Measurements from ENCODE around the gene USP46.
A peak's percentile ranks its signal among the peaks of the same experiment; 100 is the strongest.

The USP46 gene, protein sequence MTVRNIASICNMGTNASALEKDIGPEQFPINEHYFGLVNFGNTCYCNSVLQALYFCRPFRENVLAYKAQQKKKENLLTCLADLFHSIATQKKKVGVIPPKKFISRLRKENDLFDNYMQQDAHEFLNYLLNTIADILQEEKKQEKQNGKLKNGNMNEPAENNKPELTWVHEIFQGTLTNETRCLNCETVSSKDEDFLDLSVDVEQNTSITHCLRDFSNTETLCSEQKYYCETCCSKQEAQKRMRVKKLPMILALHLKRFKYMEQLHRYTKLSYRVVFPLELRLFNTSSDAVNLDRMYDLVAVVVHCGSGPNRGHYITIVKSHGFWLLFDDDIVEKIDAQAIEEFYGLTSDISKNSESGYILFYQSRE

DNA sequence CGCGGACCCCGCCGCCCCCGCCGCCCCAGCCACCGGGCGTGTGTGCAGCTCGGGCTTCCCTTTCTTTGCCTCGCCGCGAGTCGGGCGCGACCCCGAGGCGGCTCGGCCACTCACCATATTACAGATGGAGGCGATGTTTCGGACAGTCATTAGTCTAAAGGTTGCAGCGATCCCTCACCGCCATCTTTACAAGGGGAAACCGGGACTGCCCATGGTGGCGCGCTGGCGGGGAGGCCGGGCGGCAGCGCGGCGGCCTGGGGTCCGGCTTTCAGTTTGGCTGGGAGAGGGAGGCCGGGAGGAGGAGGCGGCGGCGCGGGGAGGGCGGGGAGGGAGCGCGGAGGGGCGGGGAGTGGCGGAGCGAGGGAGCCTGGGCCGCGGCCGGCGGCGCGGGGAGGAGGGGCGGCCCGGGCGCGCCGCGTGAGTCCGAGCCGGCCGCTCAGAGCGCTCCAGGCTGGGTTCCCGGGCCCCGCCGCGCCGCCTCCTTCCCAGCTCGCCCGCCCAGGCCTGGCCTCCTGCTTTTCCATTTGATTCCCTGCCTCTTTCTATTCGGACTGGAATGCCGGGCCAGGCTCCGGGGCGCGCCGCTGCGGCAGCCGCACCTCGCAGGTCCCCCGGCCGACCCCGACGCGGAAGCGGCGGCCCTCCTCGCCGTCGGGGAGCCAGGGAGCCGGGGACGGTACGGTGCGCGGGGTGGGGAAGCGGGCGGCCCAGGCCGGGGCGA lies at the start of gene USP46:
TSS of gene USP46 (minus strand) at position 301 of the 721 bp plus-strand sequence. CDS start at position 150, 151 bp downstream.
- peak within 1 kb of the TSS; percentile 90 for H3K9ac ChIP-seq (ENCODE audit: low read length)
- no peaks in the 10 kb centered on the region for H3K36me3 ChIP-seq (ENCODE audit: control insufficient read depth, insufficient read depth, low read length)
- H3K9me3 ChIP-seq (ENCODE audit: control insufficient read depth, low read length) = no peaks in the 10 kb centered on the region
- H3K4me1 ChIP-seq (ENCODE audit: control insufficient read depth, insufficient read depth, low read length) = peaks cover 29% of the 10 kb centered on the region
- no peaks in the 10 kb centered on the region for H3K27me3 ChIP-seq (ENCODE audit: control insufficient read depth, insufficient read depth, low read length)
- peak within 1 kb of the TSS; percentile 70 for H3K4me3 ChIP-seq (ENCODE audit: low read length)

DNA sequence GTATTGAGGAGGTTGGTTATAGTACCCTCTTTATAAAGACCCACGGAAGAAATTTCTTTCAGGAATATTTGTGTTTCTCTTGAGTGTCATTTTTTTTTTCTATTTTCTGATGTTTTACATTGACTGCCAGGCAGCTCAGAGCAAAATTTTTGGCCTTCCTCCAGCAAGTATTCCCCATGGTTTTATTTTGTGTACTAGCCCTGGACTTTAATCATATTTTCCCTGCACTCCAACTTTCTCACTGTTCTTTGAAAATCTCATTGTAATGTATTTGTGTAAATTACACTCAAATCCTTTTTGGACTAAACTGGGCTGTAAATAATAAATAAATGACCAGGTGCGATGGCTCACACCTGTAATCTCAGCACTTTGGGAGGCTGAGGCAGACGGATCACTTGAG lies 45.6 kb upstream of the USP46 start:
- Histone ChIP-seq H3K36me3 (ENCODE audit: control insufficient read depth, insufficient read depth, low read length) (no peaks in the 10 kb centered on the region), H3K4me1 (ENCODE audit: control insufficient read depth, insufficient read depth, low read length) (no peaks in the 10 kb centered on the region), H3K27me3 (ENCODE audit: control insufficient read depth, insufficient read depth, low read length) (no peaks in the 10 kb centered on the region)

DNA sequence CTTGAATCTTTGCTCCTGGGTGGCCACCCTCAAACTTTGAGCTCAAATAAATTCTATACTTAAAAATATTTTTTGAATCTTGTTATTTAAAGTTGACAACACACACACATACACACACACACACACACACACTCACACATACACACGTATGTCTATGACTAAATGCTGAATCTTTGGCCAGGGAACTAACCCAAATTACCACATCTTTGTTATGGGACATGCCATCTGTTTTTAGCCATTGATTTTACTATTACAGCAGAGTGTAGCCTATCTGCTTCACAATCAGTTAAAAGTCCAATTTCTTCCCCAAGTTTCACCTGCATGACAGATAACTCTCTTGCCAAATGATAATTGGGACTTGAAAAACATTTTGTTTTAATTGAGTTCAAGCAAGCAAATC lies 45.0 kb upstream of the USP46 start:
- Histone ChIP-seq H3K4me3 (ENCODE audit: low read length) (no peak overlapping the region), H3K27me3 (ENCODE audit: control insufficient read depth, insufficient read depth, low read length) (no peaks in the 10 kb centered on the region)

More for the DNA sequence above, 45.6 kb upstream of the USP46 start:
- no peak overlapping the region for H3K9ac ChIP-seq (ENCODE audit: low read length)
- H3K4me3 ChIP-seq (ENCODE audit: low read length) = no peak overlapping the region
- H3K9me3 ChIP-seq (ENCODE audit: control insufficient read depth, low read length) = no peaks in the 10 kb centered on the region

DNA sequence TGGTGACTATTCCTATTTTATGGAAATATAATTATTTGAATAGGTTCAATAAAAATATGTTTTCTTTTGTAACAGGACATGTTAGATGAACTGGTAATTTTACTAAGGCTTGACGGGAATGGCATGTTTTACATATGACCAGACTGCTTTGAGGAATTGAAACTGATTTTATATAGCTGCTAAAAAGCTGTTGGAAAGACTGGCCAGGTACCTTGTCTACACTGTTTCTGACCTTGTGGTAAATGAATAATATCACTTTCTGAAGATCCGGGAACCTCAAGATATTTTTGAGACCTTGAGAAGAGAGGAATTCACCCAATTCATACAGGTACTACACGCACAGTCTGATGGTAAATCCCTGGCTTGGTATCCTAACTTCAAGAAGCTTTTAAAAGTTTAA lies 42.1 kb upstream of the USP46 start:
- Histone ChIP-seq H3K4me3 (ENCODE audit: low read length) (no peak overlapping the region), H3K9ac (ENCODE audit: low read length) (no peak overlapping the region), H3K27me3 (ENCODE audit: control insufficient read depth, insufficient read depth, low read length) (no peaks in the 10 kb centered on the region), H3K36me3 (ENCODE audit: control insufficient read depth, insufficient read depth, low read length) (no peaks in the 10 kb centered on the region), H3K4me1 (ENCODE audit: control insufficient read depth, insufficient read depth, low read length) (no peaks in the 10 kb centered on the region), H3K9me3 (ENCODE audit: control insufficient read depth, low read length) (no peaks in the 10 kb centered on the region)

More for the DNA sequence above, 45.0 kb upstream of the USP46 start:
- Histone ChIP-seq H3K36me3 (ENCODE audit: control insufficient read depth, insufficient read depth, low read length) (no peaks in the 10 kb centered on the region), H3K9me3 (ENCODE audit: control insufficient read depth, low read length) (no peaks in the 10 kb centered on the region), H3K9ac (ENCODE audit: low read length) (no peak overlapping the region), H3K4me1 (ENCODE audit: control insufficient read depth, insufficient read depth, low read length) (no peaks in the 10 kb centered on the region)

DNA sequence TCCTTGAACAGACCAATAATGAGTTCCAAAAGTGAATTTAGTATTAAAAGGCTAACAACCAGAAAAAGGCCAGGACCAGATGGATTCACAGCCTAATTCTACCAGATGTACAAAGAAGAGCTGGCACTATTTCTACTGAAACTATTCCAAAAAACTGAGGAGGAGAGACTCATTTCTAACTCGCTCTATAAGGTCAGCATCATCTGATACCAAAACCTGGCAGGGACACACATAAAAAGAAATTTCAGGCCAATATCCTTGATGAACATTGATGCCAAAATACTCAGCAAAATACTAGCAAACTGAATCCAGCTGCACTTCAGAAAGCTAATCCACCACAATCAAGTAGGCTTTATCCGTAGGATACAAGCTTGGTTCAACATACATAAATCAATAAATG lies 35.8 kb upstream of the USP46 start:
- no peak overlapping the region for H3K9ac ChIP-seq (ENCODE audit: low read length)
- no peaks in the 10 kb centered on the region for H3K36me3 ChIP-seq (ENCODE audit: control insufficient read depth, insufficient read depth, low read length)
- no peaks in the 10 kb centered on the region for H3K27me3 ChIP-seq (ENCODE audit: control insufficient read depth, insufficient read depth, low read length)
- H3K9me3 ChIP-seq (ENCODE audit: control insufficient read depth, low read length) = no peaks in the 10 kb centered on the region
- no peak overlapping the region for H3K4me3 ChIP-seq (ENCODE audit: low read length)
- no peaks in the 10 kb centered on the region for H3K4me1 ChIP-seq (ENCODE audit: control insufficient read depth, insufficient read depth, low read length)

DNA sequence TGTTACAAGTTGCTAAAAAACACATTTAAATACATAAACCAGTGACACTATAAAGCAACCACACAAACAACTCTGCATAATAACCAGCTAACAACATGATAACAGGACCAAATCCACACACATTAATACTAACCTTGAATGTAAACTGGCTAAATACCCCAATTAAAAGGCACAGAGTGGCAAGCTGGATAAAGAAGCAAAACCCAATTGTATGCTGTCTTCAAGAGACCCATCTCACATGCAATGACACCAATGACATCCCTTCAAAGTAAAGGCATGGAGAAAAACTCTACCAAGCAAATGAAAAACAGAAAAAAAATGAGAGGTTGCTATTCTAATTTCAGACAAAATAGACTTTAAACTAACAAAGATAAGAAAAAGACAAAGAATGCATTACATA lies 34.4 kb upstream of the USP46 start:
- no peaks in the 10 kb centered on the region for H3K27me3 ChIP-seq (ENCODE audit: control insufficient read depth, insufficient read depth, low read length)
- H3K9ac ChIP-seq (ENCODE audit: low read length) = no peak overlapping the region
- H3K4me3 ChIP-seq (ENCODE audit: low read length) = no peak overlapping the region
- no peaks in the 10 kb centered on the region for H3K9me3 ChIP-seq (ENCODE audit: control insufficient read depth, low read length)
- H3K36me3 ChIP-seq (ENCODE audit: control insufficient read depth, insufficient read depth, low read length) = no peaks in the 10 kb centered on the region
- no peaks in the 10 kb centered on the region for H3K4me1 ChIP-seq (ENCODE audit: control insufficient read depth, insufficient read depth, low read length)

DNA sequence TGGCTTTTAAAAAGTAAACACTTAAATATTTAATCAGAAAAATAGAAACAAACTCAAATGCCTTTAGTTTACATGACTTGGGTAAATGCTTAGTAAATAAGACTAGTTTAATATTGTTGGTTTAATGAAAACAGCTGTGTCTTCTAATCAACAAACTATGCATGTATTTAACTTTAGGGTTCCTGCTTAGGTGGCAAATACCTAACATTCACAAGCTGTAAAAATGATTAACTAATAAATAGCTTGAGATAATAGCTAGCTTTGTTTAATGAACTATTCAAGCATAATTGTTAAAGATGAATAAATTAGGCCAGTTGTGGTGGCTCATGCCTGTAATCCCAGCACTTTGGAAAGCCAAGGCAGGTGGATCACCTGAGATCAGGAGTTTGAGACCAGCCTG lies 30.0 kb upstream of the USP46 start:
- Histone ChIP-seq H3K9ac (ENCODE audit: low read length) (no peak overlapping the region), H3K4me3 (ENCODE audit: low read length) (no peak overlapping the region), H3K9me3 (ENCODE audit: control insufficient read depth, low read length) (no peaks in the 10 kb centered on the region), H3K36me3 (ENCODE audit: control insufficient read depth, insufficient read depth, low read length) (no peaks in the 10 kb centered on the region), H3K27me3 (ENCODE audit: control insufficient read depth, insufficient read depth, low read length) (no peaks in the 10 kb centered on the region), H3K4me1 (ENCODE audit: control insufficient read depth, insufficient read depth, low read length) (no peaks in the 10 kb centered on the region)

DNA sequence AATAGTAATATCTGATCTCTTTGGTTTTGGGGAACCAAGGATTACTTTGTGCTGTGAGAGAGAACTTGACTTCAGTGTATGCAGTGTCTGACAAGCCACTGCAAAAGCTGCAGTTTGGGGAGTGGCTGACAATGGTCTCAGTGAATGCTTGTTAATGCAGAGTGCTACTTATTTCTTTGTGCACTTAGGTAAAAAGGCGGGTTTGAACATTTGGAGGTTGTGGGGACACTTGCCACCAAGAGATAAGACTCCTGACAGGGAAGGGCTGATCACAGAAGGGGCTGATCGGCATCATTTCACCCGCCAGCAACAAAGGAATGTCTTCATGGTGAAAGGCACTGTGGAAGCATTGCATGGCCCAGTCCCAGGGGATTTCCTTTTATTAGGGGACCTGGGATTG lies 28.6 kb upstream of the USP46 start:
- Histone ChIP-seq H3K36me3 (ENCODE audit: control insufficient read depth, insufficient read depth, low read length) (no peaks in the 10 kb centered on the region), H3K27me3 (ENCODE audit: control insufficient read depth, insufficient read depth, low read length) (no peaks in the 10 kb centered on the region), H3K4me1 (ENCODE audit: control insufficient read depth, insufficient read depth, low read length) (no peaks in the 10 kb centered on the region), H3K4me3 (ENCODE audit: low read length) (no peak overlapping the region), H3K9ac (ENCODE audit: low read length) (no peak overlapping the region), H3K9me3 (ENCODE audit: control insufficient read depth, low read length) (no peaks in the 10 kb centered on the region)

DNA sequence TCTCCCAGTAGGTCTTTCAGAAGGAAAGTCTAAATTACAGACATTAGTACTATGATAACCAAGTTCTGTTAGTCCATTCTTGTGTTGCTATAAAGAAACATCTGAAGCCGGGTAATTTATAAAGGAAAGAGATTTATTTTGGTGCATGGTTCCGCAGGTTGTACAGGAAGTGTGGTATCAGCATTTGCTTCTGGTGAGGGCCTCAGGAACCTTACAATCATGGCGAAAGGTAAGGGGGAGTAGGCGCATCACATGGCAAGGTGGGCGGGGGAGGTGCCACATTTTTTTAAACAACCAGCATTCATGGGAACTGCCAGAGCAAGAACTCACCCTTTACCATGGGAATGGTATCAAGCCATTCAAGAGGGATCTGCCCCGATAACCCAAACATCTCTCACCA lies 26.2 kb upstream of the USP46 start:
- H3K9me3 ChIP-seq (ENCODE audit: control insufficient read depth, low read length) = no peaks in the 10 kb centered on the region
- no peak overlapping the region for H3K4me3 ChIP-seq (ENCODE audit: low read length)
- H3K27me3 ChIP-seq (ENCODE audit: control insufficient read depth, insufficient read depth, low read length) = no peaks in the 10 kb centered on the region
- H3K36me3 ChIP-seq (ENCODE audit: control insufficient read depth, insufficient read depth, low read length) = no peaks in the 10 kb centered on the region
- no peaks in the 10 kb centered on the region for H3K4me1 ChIP-seq (ENCODE audit: control insufficient read depth, insufficient read depth, low read length)
- H3K9ac ChIP-seq (ENCODE audit: low read length) = no peak overlapping the region

DNA sequence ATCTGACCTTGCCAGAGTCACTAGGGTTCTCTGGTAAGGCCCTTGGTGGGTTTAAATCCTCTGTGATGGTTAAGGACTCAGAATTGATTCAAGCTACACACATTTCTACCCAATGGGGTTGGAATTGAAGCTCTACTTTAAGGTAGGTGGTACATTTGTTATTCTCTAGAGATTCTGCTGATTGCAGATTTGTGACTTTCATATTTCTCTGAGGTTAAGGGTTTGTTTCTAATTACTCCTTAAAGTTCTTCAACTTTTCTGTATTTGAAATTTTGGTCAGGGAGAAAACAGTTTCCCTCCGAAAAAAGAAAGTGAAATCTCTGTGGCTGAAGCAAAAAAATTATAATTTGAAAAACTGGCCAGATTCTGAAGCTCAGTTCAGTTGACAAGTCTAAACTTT lies 25.8 kb upstream of the USP46 start:
- no peaks in the 10 kb centered on the region for H3K4me1 ChIP-seq (ENCODE audit: control insufficient read depth, insufficient read depth, low read length)
- no peak overlapping the region for H3K4me3 ChIP-seq (ENCODE audit: low read length)
- H3K9ac ChIP-seq (ENCODE audit: low read length) = no peak overlapping the region
- no peaks in the 10 kb centered on the region for H3K36me3 ChIP-seq (ENCODE audit: control insufficient read depth, insufficient read depth, low read length)
- H3K27me3 ChIP-seq (ENCODE audit: control insufficient read depth, insufficient read depth, low read length) = no peaks in the 10 kb centered on the region
- H3K9me3 ChIP-seq (ENCODE audit: control insufficient read depth, low read length) = no peaks in the 10 kb centered on the region

DNA sequence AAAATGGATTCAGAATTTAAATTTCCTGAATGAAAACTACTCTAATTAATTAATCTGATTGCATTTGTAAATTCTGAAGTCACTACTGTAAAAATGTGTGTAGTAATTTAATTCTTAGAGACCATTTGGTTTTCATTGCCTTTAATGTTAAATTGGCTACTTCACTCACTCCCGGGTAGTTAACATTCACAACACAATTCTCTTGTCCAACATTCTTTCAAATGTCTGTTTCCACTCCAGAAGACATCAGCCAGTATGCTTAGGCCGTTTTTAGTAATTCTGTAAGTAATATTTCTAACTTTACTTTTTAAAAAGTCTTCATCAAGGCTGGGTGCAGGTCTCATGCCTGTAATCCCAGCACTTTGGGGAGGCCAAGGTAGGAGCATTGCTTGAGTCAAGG lies 21.3 kb upstream of the USP46 start:
- no peaks in the 10 kb centered on the region for H3K4me1 ChIP-seq (ENCODE audit: control insufficient read depth, insufficient read depth, low read length)
- H3K36me3 ChIP-seq (ENCODE audit: control insufficient read depth, insufficient read depth, low read length) = no peaks in the 10 kb centered on the region
- no peaks in the 10 kb centered on the region for H3K27me3 ChIP-seq (ENCODE audit: control insufficient read depth, insufficient read depth, low read length)
- no peaks in the 10 kb centered on the region for H3K9me3 ChIP-seq (ENCODE audit: control insufficient read depth, low read length)
- H3K4me3 ChIP-seq (ENCODE audit: low read length) = no peak overlapping the region
- H3K9ac ChIP-seq (ENCODE audit: low read length) = no peak overlapping the region

DNA sequence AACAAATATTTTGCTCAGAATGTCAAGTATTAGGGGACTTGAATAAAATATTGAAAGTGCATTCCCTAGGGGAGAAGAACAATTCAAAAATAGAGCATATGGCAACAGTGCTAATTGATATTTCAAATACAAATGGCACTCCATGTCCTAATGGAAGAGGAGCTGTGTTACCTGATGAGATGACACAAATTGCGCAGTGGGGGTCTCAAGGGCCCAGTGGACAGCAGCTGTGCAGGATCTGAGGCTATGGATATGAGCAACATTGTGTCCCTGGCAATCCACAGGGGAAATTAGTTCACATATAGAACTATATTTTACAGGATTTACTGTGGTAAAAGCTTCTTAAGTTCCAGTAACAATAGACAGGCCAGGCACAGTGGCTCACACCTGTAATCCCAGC lies 17.4 kb upstream of the USP46 start:
- no peaks in the 10 kb centered on the region for H3K27me3 ChIP-seq (ENCODE audit: control insufficient read depth, insufficient read depth, low read length)

More for the DNA sequence above, 17.4 kb upstream of the USP46 start:
- no peaks in the 10 kb centered on the region for H3K4me1 ChIP-seq (ENCODE audit: control insufficient read depth, insufficient read depth, low read length)
- no peaks in the 10 kb centered on the region for H3K9me3 ChIP-seq (ENCODE audit: control insufficient read depth, low read length)
- H3K9ac ChIP-seq (ENCODE audit: low read length) = no peak overlapping the region
- H3K36me3 ChIP-seq (ENCODE audit: control insufficient read depth, insufficient read depth, low read length) = no peaks in the 10 kb centered on the region
- no peak overlapping the region for H3K4me3 ChIP-seq (ENCODE audit: low read length)

Measured in mucosa of stomach (tissue), 1 donor.